AG10803 (cell line): ENCODE results near the gene PTH2.

Source experiments
- DNase-seq: peaks from one replicate; pipeline ENCODE4 v3.0.0; 2010; ENCODE audit warnings: low read depth
- H3K4me3 ChIP-seq: 2 replicates; pipeline ENCODE4 v1.5.1; 2011; ENCODE audit warnings: mild to moderate bottlenecking, low read length, control low read depth
- CTCF ChIP-seq: conservative IDR thresholded peaks from 2 replicates; pipeline ENCODE4 v1.5.1; 2011; ENCODE audit warnings: mild to moderate bottlenecking, low read length, control low read depth, inconsistent platforms

Gene PTH2

DNA sequence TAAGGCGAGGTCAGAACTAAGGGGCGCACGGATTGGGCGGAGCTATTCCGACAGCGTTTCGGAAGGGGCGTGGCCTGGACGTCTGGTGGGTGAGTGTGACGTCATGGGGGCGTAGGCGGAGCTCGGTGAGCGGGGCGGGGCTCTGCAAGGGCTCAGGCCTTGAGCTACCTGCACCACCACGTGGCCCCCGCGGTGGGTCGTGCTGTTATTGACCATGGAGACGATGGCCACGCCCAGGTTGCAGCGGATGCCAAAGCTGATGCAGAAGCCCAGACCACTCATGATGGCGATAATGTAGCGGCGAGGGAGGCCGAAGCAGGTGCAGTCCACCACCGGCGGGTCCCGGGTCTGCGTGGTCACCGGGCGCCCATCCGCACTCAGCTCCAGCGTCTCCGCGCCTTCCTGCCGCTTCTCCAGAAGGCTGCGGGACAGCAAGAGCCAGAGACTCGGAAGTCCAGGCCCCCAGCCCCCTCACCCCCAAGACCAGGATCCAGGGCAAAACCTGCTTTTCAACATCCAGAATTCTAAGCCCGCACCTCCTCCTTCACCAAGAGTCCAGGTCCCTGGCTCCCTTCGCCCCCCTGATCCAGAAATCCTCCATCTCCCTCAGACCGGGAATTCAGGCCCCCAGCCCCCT is 13.3 kb upstream of the PTH2 start:
- no peak for TF ChIP-seq CTCF
- H3K4me3 ChIP-seq = no peak overlapping the region
- DNase-seq = no peak

GRCh38 chr19:49435670-49436069 is 12.4 kb upstream of the PTH2 start:
- TF ChIP-seq CTCF = no peak
- no peak overlapping the region for H3K4me3 ChIP-seq

DNA sequence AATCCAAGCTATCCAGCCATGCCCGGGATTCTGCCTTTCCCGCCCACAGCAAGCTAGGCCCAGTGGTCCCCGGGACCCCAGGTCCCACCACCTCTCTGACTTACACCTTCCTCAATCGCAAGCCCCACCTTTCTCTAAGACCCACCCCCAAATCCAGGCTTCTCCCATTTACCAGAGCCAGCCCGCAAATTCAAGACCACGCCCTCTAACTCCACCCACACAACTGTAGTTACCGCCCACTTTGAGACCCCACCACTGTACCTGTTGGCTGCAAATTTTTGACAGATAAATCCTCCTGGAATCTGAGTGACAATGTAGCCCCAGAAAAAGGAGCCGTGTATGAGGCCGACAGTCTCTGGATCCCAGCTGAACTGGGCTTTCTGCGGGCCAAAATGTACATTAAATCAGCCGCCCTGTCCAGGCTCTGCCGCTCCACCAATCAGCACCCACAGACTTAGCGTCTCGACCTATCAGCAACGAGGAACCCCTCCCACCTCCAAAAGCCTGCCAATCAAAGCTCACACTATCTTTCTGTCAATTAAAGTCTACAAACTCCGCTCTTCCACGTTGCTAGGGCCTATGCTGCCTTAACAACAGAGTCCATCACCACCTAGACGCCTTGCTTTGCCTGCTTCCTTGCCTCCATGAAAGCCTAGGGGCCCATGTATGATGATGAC is 11.8 kb upstream of the PTH2 start:
- DNase-seq = no peak
- no peak for TF ChIP-seq CTCF
- H3K4me3 ChIP-seq = no peak overlapping the region

More at GRCh38 chr19:49435670-49436069, 12.4 kb upstream of the PTH2 start:
- no peak for DNase-seq

- DNase-seq = no peak
- TF ChIP-seq CTCF = no peak
- no peak overlapping the region for H3K4me3 ChIP-seq
Measured at GRCh38 chr19:49433240-49433901, 10.1 kb upstream of the PTH2 start.

GRCh38 chr19:49432141-49433073 is 9.2 kb upstream of the PTH2 start:
- no peak for DNase-seq
- TF ChIP-seq CTCF = no peak

GRCh38 chr19:49431330-49431749 is 8.1 kb upstream of the PTH2 start:
- H3K4me3 ChIP-seq = no peak overlapping the region
- TF ChIP-seq CTCF = no peak
- no peak for DNase-seq

More at GRCh38 chr19:49432141-49433073, 9.2 kb upstream of the PTH2 start:
- no peak overlapping the region for H3K4me3 ChIP-seq
